AG04449 (cell line): ENCODE measurements around the gene CYP4A11.
"Not testable (repeated sequence)": the region's sequence is repeated elsewhere in the genome, so short reads cannot be mapped to it uniquely, and the experiment has no call there.

Experiments used
- CTCF ChIA-PET: fragments of 350-600 bp; formaldehyde crosslinking; extraction: SDS; loops from one replicate; lab custom pipeline; 2021; ENCODE audit warnings: antibody characterized with exemption; lab: Yijun Ruan, JAX
- POLR2A ChIA-PET: fragments of 400-600, 350-600 bp; formaldehyde crosslinking; extraction: SDS; loops from one replicate; lab custom pipeline; 2020; ENCODE audit warnings: antibody characterized with exemption, inconsistent platforms; lab: Yijun Ruan, JAX
- DNase-seq: peaks from one replicate; pipeline ENCODE4 v3.0.0-alpha.2; 2010; ENCODE audit warnings: low read depth, low spot score
- H3K4me3 ChIP-seq: 2 replicates; pipeline ENCODE4 v1.5.1; 2011; ENCODE audit warnings: low read depth, mild to moderate bottlenecking, control low read depth, low read length
- CTCF ChIP-seq: IDR thresholded peaks from one replicate; pipeline ENCODE4 v1.5.1; 2011; ENCODE audit warnings: mild to moderate bottlenecking, moderate library complexity, low read length, control low read depth, inconsistent platforms; ENCODE audit not compliant: insufficient read depth; ENCODE audit errors: missing control alignments

The CYP4A11 gene

GRCh38 chr1:46910790-46911189, 30.5 kb downstream of the CYP4A11 start:
- TF ChIP-seq CTCF, result no peak
- no peak for DNase-seq
- ChIA-PET POLR2A (no interaction called here), CTCF (no interaction called here)
- H3K4me3 ChIP-seq, result no peak overlapping the region

GRCh38 chr1:46903481-46903880, 37.8 kb downstream of the CYP4A11 start:
- CTCF ChIA-PET, result no interaction called here
- H3K4me3 ChIP-seq, result no peak overlapping the region
- POLR2A ChIA-PET, result no interaction called here

GRCh38 chr1:46900401-46900800, 40.9 kb downstream of the CYP4A11 start:
- CTCF ChIA-PET, result no interaction called here
- POLR2A ChIA-PET, result no interaction called here
- TF ChIP-seq CTCF, result no peak
- no peak overlapping the region for H3K4me3 ChIP-seq
- no peak for DNase-seq

More at GRCh38 chr1:46903481-46903880, 37.8 kb downstream of the CYP4A11 start:
- no peak for DNase-seq
- no peak for TF ChIP-seq CTCF

GRCh38 chr1:46881656-46882055, 59.6 kb downstream of the CYP4A11 start:
- H3K4me3 ChIP-seq, DNase-seq, POLR2A ChIA-PET, CTCF ChIA-PET: not testable (repeated sequence)
